Activated T-helper 2 cell treated with anti-CD3 and anti-CD28 coated beads, Interferon-gamma antibody, Interleukin-2, Interleukin-4, amounts not matched to agents 10 μg/mL and 5 μg/mL and 100 μg/mL, durations not matched to agents 14 hours and 24 hours and 36 hours (primary cell): Measurements from ENCODE around the gene MYO9B. TPM values are rescaled to one million over a fixed set of nuclear protein-coding genes. Genes with fewer than 3 reads are reported as not detected.
A peak's percentile ranks its signal among the peaks of the same experiment; 100 is the strongest.

ENCODE experiments used
- DNase-seq: peaks from one replicate; pipeline ENCODE4 v3.0.0; 2021; ENCODE audit warnings: low spot score
- H3K27ac Mint-ChIP-seq: one replicate; pipeline ENCODE4 v1.8.0; 2021; ENCODE audit warnings: mixed read lengths
- H3K27me3 Mint-ChIP-seq: one replicate; pipeline ENCODE4 v1.8.0; 2021; ENCODE audit warnings: low read depth, mixed read lengths
- H3K36me3 Mint-ChIP-seq: one replicate; pipeline ENCODE4 v1.8.0; 2021; ENCODE audit warnings: low read depth, mixed read lengths
- H3K4me1 Mint-ChIP-seq: one replicate; pipeline ENCODE4 v1.8.0; 2021; ENCODE audit warnings: low read depth, mixed read lengths
- H3K4me3 Mint-ChIP-seq: one replicate; pipeline ENCODE4 v1.8.0; 2021; ENCODE audit warnings: low read depth, mild to moderate bottlenecking, moderate library complexity, mixed read lengths
- H3K9me3 Mint-ChIP-seq: one replicate; pipeline ENCODE4 v1.8.0; 2021; ENCODE audit warnings: mixed read lengths
- intact Hi-C: fragments of 100-400 bp; cut with micrococcal nuclease; formaldehyde crosslinking; loops from one replicate; pipeline ENCODE4 v1.15.1; 2023
- total RNA-seq: library from RNA; stranded (reverse); gene quantifications from 2 replicates; pipeline ENCODE4 v1.2.3, GENCODE V29; 2022

MYO9B gene
- total RNA-seq, 1 donor from 2014 or later, result 143 TPM

GRCh38 chr19:17213334-17213733 is 137.8 kb downstream of the MYO9B start:
- no peaks in the 10 kb centered on the region for H3K27me3 Mint-ChIP-seq
- intact Hi-C loops, result no loop called here
- H3K4me1 Mint-ChIP-seq, result peaks cover 15% of the 10 kb centered on the region
- H3K27ac Mint-ChIP-seq, result no peak overlapping the region
- peaks cover 65% of the 10 kb centered on the region for H3K36me3 Mint-ChIP-seq
- H3K4me3 Mint-ChIP-seq, result no peak overlapping the region
- no peaks in the 10 kb centered on the region for H3K9me3 Mint-ChIP-seq
- no peak for DNase-seq

GRCh38 chr19:17214508-17215126 is 139.0 kb downstream of the MYO9B start:
- Mint-ChIP-seq H3K27ac (peak overlapping the region; percentile 96), H3K4me3 (peak overlapping the region; percentile 84), H3K4me1 (peaks cover 8% of the 10 kb centered on the region), H3K9me3 (no peaks in the 10 kb centered on the region), H3K36me3 (peaks cover 61% of the 10 kb centered on the region), H3K27me3 (no peaks in the 10 kb centered on the region)
- intact Hi-C loops, result loop anchor here (1.0 kb wide), 2 partner anchors 12 to 89 kb away; partner anchors contain the start of gene OCEL1
- DNase-seq, result no peak

DNA sequence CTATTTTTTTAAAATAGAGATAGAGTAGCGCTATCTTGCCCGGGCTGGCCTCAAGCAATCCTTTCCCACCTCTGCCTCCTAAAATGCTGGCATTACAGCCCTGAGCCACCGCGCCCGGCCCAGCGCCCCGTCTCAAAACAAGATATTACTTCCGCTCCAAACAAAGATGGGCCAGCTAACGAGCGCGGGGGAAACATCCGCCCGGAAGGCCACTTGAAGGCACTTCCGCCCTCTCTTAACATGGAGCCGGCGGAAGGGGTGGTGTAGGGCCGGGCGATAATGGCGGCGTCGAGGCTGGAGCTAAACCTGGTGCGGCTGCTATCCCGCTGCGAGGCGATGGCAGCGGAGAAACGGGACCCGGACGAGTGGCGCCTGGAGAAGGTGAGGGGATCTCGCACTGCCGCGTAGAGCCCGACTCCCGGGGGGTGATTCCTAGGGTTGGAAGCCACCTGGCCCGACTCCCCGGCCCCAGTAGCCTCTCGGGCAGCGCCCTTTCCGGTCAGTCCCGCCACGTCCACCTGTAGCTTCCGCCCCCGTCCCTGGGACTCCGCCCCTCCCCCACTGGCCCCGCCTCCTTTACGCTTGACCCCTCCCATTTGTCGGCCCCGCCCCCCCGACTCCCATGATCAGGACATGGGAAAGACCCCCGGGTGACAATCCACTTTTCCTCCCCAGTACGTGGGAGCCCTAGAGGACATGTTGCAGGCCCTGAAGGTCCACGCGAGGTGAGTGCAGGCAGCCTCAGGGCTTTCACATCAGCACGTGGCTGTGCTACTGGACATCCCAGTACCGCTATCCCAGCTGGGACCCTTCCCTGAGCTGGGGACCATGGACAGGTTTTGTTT is 139.8 kb downstream of the MYO9B start, which contains the start of gene USE1:
USE1 (plus strand) TSS at position 231 of the 845 bp plus-strand sequence; CDS start at position 280, 49 bp downstream.
- intact Hi-C loops, result loop anchor here (1.0 kb wide), 2 partner anchors 11 to 90 kb away; partner anchors contain the start of gene OCEL1
- H3K4me1 Mint-ChIP-seq, result peaks cover 5% of the 10 kb centered on the region
- H3K4me3 Mint-ChIP-seq, result peak within 1 kb of the TSS; percentile 84
- no peaks in the 10 kb centered on the region for H3K27me3 Mint-ChIP-seq
- peak within 1 kb of the TSS; percentile 96 for H3K27ac Mint-ChIP-seq
- H3K36me3 Mint-ChIP-seq, result peaks cover 55% of the 10 kb centered on the region
- H3K9me3 Mint-ChIP-seq, result no peaks in the 10 kb centered on the region
- peak; percentile 84 for DNase-seq

GRCh38 chr19:17216058-17216670 is 140.6 kb downstream of the MYO9B start:
- Mint-ChIP-seq H3K27ac (peak overlapping the region; percentile 96), H3K4me1 (peaks cover 5% of the 10 kb centered on the region), H3K4me3 (peak overlapping the region; percentile 84), H3K9me3 (no peaks in the 10 kb centered on the region), H3K36me3 (peaks cover 50% of the 10 kb centered on the region), H3K27me3 (no peaks in the 10 kb centered on the region)
- no peak for DNase-seq
- intact Hi-C loops, result no loop called here

DNA sequence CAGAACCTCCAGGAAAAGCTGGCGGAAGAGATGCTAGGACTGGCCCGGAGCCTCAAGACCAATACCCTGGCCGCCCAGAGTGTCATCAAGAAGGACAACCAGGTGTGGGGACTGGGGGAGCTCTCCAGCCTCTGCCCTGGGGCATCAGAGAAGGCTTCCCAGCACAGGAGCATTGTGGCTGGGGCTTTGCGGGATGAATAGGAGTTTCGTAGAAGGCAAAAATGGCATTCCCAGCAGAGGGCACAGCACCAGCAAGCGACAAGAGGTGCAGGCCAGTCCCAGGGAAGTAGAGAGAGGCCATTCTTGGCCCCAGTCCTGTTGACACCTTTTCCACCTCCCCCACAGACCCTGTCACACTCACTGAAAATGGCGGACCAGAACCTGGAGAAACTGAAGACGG is 143.7 kb downstream of the MYO9B start:
- Mint-ChIP-seq H3K4me1 (peaks cover 5% of the 10 kb centered on the region), H3K27ac (no peak overlapping the region), H3K9me3 (no peaks in the 10 kb centered on the region), H3K4me3 (no peak overlapping the region), H3K27me3 (no peaks in the 10 kb centered on the region), H3K36me3 (peaks cover 33% of the 10 kb centered on the region)
- intact Hi-C loops, result no loop called here
- no peak for DNase-seq

GRCh38 chr19:17220207-17220758 is 144.7 kb downstream of the MYO9B start:
- DNase-seq, result no peak

DNA sequence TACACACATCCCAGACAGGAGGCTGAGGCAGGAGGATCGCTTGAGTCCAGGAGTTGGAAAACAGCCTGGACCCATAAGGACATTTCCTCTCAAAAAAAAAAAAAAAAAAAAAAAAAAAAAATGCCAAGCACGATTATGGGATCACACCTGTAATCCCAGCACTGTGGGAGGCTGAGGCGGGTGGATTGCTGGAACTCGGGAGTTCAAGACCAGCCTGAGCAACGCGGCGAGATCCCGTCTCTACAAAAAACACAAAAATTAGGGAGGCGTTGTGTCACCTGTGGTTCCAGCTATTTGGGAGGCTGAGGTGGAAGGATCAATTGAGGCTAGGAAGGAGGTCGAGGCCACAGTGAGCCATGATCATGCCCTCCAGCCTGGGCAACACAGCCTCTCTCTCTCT is 149.5 kb downstream of the MYO9B start:
- no peaks in the 10 kb centered on the region for H3K27me3 Mint-ChIP-seq
- peaks cover 9% of the 10 kb centered on the region for H3K36me3 Mint-ChIP-seq
- H3K27ac Mint-ChIP-seq, result no peak overlapping the region
- no peak for DNase-seq
- H3K4me1 Mint-ChIP-seq, result peaks cover 5% of the 10 kb centered on the region
- no peaks in the 10 kb centered on the region for H3K9me3 Mint-ChIP-seq
- H3K4me3 Mint-ChIP-seq, result peak overlapping the region; percentile 62
- intact Hi-C loops, result loop anchor here (5.0 kb wide), 1 partner anchor 82 kb away; the partner anchor contains the start of genes DDA1 and MRPL34

More at GRCh38 chr19:17220207-17220758, 144.7 kb downstream of the MYO9B start:
- Mint-ChIP-seq H3K27me3 (no peaks in the 10 kb centered on the region), H3K36me3 (peaks cover 30% of the 10 kb centered on the region), H3K4me3 (no peak overlapping the region), H3K4me1 (peaks cover 1% of the 10 kb centered on the region), H3K27ac (no peak overlapping the region), H3K9me3 (no peaks in the 10 kb centered on the region)
- intact Hi-C loops, result no loop called here

DNA sequence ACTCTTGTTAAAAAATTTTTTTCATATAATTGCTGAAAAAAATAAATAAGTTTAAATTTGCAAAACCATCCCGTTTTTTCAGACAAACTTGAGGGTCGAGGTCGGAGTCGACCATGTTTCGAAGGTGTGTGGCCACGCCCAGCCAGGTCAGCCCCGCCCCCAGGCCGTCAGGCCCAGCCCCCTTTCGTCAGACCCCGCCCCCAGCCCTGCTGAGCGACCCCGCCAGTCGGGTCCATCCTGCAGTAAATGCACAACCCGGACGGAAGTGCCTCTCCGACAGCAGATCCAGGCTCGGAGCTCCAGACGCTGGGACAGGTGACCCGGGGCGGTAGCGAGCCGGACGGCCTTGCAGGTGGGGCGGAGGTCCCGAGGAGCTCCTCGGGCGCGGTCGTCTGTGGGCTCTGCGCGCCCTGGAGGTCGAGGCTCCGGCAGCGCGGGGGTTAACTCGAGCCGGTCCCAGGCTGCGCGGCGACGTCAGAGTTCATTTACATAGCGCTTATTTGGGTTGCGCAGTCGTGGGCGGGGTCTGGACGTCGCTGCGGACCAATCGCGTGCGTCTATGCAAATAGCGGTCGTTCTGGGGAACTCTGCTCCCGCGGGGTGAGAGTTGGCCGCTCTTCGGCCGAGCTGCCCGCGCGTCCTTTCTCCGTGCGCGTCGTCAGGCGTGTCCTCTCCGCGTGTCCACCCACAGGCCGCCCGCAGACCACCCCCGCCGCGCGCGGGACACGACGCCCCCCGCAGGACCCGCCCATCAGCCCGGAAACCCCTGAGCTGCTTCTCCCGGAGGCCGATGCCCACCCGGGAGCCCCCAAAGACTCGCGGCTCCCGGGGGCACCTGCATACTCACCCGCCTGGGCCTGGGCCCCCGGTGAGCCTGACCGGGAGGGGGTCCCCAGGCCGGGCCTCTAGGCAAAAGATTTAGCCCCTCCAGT is 150.7 kb downstream of the MYO9B start, which contains the start of gene OCEL1:
OCEL1 (plus strand) TSS at position 225 of the 932 bp plus-strand sequence; CDS start at position 247, 22 bp downstream.
- H3K9me3 Mint-ChIP-seq, result no peaks in the 10 kb centered on the region
- peak within 1 kb of the TSS; percentile 98 for H3K27ac Mint-ChIP-seq
- peak within 1 kb of the TSS; percentile 90 for H3K4me3 Mint-ChIP-seq
- no peaks in the 10 kb centered on the region for H3K27me3 Mint-ChIP-seq
- H3K4me1 Mint-ChIP-seq, result peaks cover 5% of the 10 kb centered on the region
- DNase-seq, result peak; percentile 96
- intact Hi-C loops, result loop anchor here (1.0 to 5.0 kb wide), 3 partner anchors 9 to 81 kb away; partner anchors contain the start of genes DDA1, MRPL34 and USE1
- H3K36me3 Mint-ChIP-seq, result peaks cover 9% of the 10 kb centered on the region

DNA sequence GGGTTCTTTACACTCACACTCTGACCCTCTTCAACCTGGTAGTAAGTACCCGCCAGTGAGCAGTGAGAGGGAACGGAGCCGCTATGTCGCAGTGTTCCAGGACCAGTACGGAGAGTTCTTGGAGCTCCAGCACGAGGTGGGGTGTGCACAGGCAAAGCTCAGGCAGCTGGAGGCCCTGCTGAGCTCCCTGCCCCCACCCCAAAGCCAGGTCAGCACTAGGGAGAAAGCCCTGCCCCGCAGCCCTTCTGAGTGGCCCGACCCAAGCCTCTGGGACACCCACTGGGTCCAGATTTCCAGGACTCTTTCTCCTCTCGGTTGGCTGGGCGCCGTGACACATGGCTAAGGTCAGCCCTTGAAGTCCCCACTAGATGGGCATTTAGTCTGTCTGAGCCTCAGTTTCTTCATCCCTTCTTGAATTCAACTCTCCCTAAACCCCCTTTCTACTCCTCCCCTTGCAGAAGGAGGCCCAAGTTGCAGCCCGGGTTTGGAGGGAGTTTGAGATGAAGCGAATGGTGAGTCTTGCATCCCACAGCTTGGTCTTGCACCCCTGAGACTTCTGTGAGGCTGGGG is 152.3 kb downstream of the MYO9B start:
- Mint-ChIP-seq H3K27me3 (no peaks in the 10 kb centered on the region), H3K36me3 (peaks cover 17% of the 10 kb centered on the region), H3K27ac (no peak overlapping the region), H3K4me3 (no peak overlapping the region), H3K9me3 (no peaks in the 10 kb centered on the region), H3K4me1 (peaks cover 5% of the 10 kb centered on the region)
- intact Hi-C loops, result loop anchor here (5.0 kb wide), 1 partner anchor 79 kb away; the partner anchor contains the start of genes DDA1 and MRPL34
- DNase-seq, result no peak

GRCh38 chr19:17229890-17230289 is 154.3 kb downstream of the MYO9B start:
- Mint-ChIP-seq H3K9me3 (no peaks in the 10 kb centered on the region), H3K27me3 (no peaks in the 10 kb centered on the region), H3K4me3 (no peak overlapping the region), H3K4me1 (peaks cover 7% of the 10 kb centered on the region), H3K36me3 (peaks cover 20% of the 10 kb centered on the region), H3K27ac (no peak overlapping the region)
- intact Hi-C loops, result loop anchor here (5.0 kb wide), 1 partner anchor 77 kb away; the partner anchor contains the start of genes DDA1 and MRPL34
- DNase-seq, result no peak

DNA sequence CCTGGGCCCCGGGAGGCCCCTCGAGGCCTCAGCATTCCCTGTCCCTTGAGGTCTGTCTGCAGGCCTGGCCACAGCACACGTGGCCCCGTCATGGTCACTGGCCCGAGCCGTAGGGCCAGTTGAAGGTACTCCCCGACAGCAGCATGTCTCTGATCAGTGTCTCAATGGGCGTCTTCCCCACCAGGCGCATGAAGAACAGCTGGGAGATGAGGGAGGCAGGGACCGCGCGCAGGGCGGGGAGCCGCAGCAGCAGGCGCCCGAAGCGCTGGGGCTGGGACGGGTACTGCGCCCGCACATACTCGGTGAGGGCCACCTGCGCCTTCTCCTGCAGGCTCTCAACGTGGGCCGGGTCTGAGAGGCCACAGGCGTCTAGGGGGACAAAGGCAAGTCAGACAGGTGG is 156.7 kb downstream of the MYO9B start:
- H3K27me3 Mint-ChIP-seq, result no peaks in the 10 kb centered on the region
- H3K36me3 Mint-ChIP-seq, result peaks cover 20% of the 10 kb centered on the region
- peaks cover 4% of the 10 kb centered on the region for H3K4me1 Mint-ChIP-seq
- intact Hi-C loops, result no loop called here
- DNase-seq, result no peak
- no peaks in the 10 kb centered on the region for H3K9me3 Mint-ChIP-seq
- H3K27ac Mint-ChIP-seq, result no peak overlapping the region
- no peak overlapping the region for H3K4me3 Mint-ChIP-seq
